Measurements from ENCODE around the gene SPOPL. TPM values are rescaled to one million over a fixed set of nuclear protein-coding genes. Genes with fewer than 3 reads are reported as not detected.

The SPOPL gene
- total and polyA plus RNA-seq, 9 of the 15 experiments (the other 6 are each of a cell fraction or from before 2014, with no cell fraction given), result 0.53 to 6.1 (median 4.1) TPM

DNA sequence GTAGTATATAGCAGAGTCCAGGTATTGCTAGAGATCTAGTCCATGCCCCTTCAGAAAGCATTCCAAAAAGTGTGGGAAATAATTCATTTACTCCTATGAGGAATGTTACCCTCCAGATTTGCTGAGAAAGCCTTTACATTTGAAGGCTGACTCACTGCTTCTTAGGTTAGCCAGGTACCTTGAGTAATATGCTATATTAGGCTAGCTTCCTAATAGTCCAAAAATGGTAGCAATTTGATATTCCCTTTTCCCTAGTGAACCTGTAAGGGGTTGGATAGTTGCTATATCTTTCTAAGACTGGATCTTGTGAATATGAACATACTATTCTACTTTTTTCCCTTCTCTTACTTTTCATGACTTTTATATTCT, 63.6 kb downstream of the SPOPL start:
- no peaks in the 10 kb centered on the region for H3K4me1 ChIP-seq (replicated peaks in 1 of 2; ENCODE audit: control insufficient read depth in 2 of 2, insufficient read depth in 2 of 2, low read length in 2 of 2)
- H3K27ac ChIP-seq (ENCODE audit: extremely low read depth, low read depth, low read length), result no peak overlapping the region
- CTCF ChIA-PET (ENCODE audit: low intra/inter-chr PET ratio), result no interaction called here
- BruUV-seq (replicated peaks), result no TSS peak
- no peaks in the 10 kb centered on the region for H3K9me3 ChIP-seq (replicated peaks; ENCODE audit: control insufficient read depth, insufficient read depth, low read depth, low read length)
- no peak overlapping the region for H3K9ac ChIP-seq (ENCODE audit: insufficient read depth in 1 of 2, low read depth in 2 of 2, low read length in 2 of 2)
- no peak for ATAC-seq
- no peaks in the 10 kb centered on the region for H3K27me3 ChIP-seq (ENCODE audit: control insufficient read depth in 2 of 2, insufficient read depth in 2 of 2, low read length in 2 of 2)
- no peak for FAIRE-seq
- H3K79me2 ChIP-seq (ENCODE audit: control insufficient read depth, insufficient read depth, low read length), result no peaks in the 10 kb centered on the region
- POLR2A ChIA-PET, result no interaction called here
- H3K36me3 ChIP-seq (ENCODE audit: control insufficient read depth, insufficient read depth, low read length), result peaks cover 28% of the 10 kb centered on the region; the same call in 2 of the 3 replicates
- in situ Hi-C loops (cut with MboI) (no loop called here), intact Hi-C loops (cut with micrococcal nuclease) (no loop called here)
- H2AFZ ChIP-seq (ENCODE audit: low read depth, low read length), result no peak overlapping the region
- no peak for TF ChIP-seq SMAD1 (IDR thresholded peaks at IDR 0.05; ENCODE audit: low read depth, low read length, partially characterized antibody)
- H3K9me1 ChIP-seq (ENCODE audit: control insufficient read depth, insufficient read depth, low read length), result no peaks in the 10 kb centered on the region
- H3K4me2 ChIP-seq (ENCODE audit: insufficient read depth, low read length), result no peak overlapping the region
- no peaks in the 10 kb centered on the region for H4K20me1 ChIP-seq (replicated peaks; ENCODE audit: control insufficient read depth, insufficient read depth, low read length)
- DNase-seq (ENCODE audit: extremely low read depth in 1 of 4, low spot score in 3 of 4), result no peak
- no peak overlapping the region for H3K4me3 ChIP-seq

DNA sequence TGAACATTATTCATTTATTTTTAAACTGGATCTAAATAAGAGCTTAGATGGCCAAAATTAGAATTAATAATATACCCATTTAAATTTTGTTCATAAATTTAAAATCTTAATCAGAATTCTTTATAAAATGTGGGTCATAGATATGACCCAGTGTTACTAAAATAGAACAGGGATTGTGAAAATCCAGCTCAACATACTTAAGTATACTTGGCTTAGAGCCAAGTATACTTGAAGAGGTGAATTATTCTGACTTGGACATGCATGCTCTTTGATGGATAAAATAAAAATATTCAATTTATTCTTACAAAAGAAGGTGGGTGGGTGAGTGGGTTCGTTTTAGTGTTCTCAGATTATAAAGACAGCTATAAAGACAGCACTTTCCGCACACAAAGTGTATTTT, 70.7 kb downstream of the SPOPL start:
- DNase-seq (ENCODE audit: extremely low read depth in 1 of 4, low spot score in 3 of 4), result no peak
- Histone ChIP-seq H3K4me3 (no peak overlapping the region), H3K27ac (ENCODE audit: extremely low read depth, low read depth, low read length) (no peak overlapping the region), H3K9ac (ENCODE audit: insufficient read depth in 1 of 2, low read depth in 2 of 2, low read length in 2 of 2) (no peak overlapping the region), H3K4me2 (ENCODE audit: insufficient read depth, low read length) (no peak overlapping the region), H3K36me3 (ENCODE audit: control insufficient read depth, insufficient read depth, low read length) (peaks cover 8% of the 10 kb centered on the region; the same call in 2 of the 3 replicates), H3K79me2 (ENCODE audit: control insufficient read depth, insufficient read depth, low read length) (no peaks in the 10 kb centered on the region), H3K9me3 (replicated peaks; ENCODE audit: control insufficient read depth, insufficient read depth, low read depth, low read length) (no peaks in the 10 kb centered on the region), H3K27me3 (ENCODE audit: control insufficient read depth in 2 of 2, insufficient read depth in 2 of 2, low read length in 2 of 2) (no peaks in the 10 kb centered on the region), H2AFZ (ENCODE audit: low read depth, low read length) (no peak overlapping the region), H3K9me1 (ENCODE audit: control insufficient read depth, insufficient read depth, low read length) (no peaks in the 10 kb centered on the region), H4K20me1 (replicated peaks; ENCODE audit: control insufficient read depth, insufficient read depth, low read length) (no peaks in the 10 kb centered on the region), H3K4me1 (replicated peaks in 1 of 2; ENCODE audit: control insufficient read depth in 2 of 2, insufficient read depth in 2 of 2, low read length in 2 of 2) (no peaks in the 10 kb centered on the region)
- intact Hi-C loops (cut with micrococcal nuclease), result no loop called here
- ChIA-PET CTCF (ENCODE audit: low intra/inter-chr PET ratio) (no interaction called here), POLR2A (no interaction called here)
- no peak for ATAC-seq
- WGBS (ENCODE audit: insufficient coverage, low coverage, missing lambda C conversion rate), result 56% methylated on average over 2 of the region's 2 CpGs
- no peak for FAIRE-seq
- in situ Hi-C loops (cut with MboI), result no loop called here
- no TSS peak for BruUV-seq (replicated peaks)
- TF ChIP-seq CREBBP (IDR thresholded peaks at IDR 0.05; ENCODE audit: low read depth, low read length) (no peak), CBX8 (IDR thresholded peaks at IDR 0.05; ENCODE audit: borderline replicate concordance, extremely low read depth, low read depth, low read length, poor library complexity, severe bottlenecking) (no peak), DMBX1 (CRISPR knock-in tag; IDR thresholded peaks at IDR 0.05; ENCODE audit: borderline replicate concordance) (no peak), CHD4 (IDR thresholded peaks at IDR 0.05; ENCODE audit: insufficient read depth, insufficient replicate concordance, low read depth, low read length, poor library complexity, severe bottlenecking) (no peak), ZNF143 (CRISPR knock-in tag; IDR thresholded peaks at IDR 0.05) (no peak), SMARCA5 (IDR thresholded peaks at IDR 0.05) (no peak), KAT7 (CRISPR knock-in tag; IDR thresholded peaks at IDR 0.05; ENCODE audit: borderline replicate concordance) (no peak), GATA2 (CRISPR knock-in tag; IDR thresholded peaks at IDR 0.05) (no peak), SMAD1 (IDR thresholded peaks at IDR 0.05; ENCODE audit: low read depth, low read length, partially characterized antibody) (no peak), MCM3 (IDR thresholded peaks at IDR 0.05) (no peak), ELF1 (tag; IDR thresholded peaks at IDR 0.05) (no peak), FOXM1 (IDR thresholded peaks at IDR 0.05; ENCODE audit: low read depth) (no peak), FOXM1 (CRISPR knock-in tag; IDR thresholded peaks at IDR 0.05; ENCODE audit: low read depth) (no peak)
- TF ChIP-seq, protein P1, sequence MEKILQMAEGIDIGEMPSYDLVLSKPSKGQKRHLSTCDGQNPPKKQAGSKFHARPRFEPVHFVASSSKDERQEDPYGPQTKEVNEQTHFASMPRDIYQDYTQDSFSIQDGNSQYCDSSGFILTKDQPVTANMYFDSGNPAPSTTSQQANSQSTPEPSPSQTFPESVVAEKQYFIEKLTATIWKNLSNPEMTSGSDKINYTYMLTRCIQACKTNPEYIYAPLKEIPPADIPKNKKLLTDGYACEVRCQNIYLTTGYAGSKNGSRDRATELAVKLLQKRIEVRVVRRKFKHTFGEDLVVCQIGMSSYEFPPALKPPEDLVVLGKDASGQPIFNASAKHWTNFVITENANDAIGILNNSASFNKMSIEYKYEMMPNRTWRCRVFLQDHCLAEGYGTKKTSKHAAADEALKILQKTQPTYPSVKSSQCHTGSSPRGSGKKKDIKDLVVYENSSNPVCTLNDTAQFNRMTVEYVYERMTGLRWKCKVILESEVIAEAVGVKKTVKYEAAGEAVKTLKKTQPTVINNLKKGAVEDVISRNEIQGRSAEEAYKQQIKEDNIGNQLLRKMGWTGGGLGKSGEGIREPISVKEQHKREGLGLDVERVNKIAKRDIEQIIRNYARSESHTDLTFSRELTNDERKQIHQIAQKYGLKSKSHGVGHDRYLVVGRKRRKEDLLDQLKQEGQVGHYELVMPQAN (IDR thresholded peaks at IDR 0.05; ENCODE audit: borderline replicate concordance), result no peak
- TF ChIP-seq, protein P2, sequence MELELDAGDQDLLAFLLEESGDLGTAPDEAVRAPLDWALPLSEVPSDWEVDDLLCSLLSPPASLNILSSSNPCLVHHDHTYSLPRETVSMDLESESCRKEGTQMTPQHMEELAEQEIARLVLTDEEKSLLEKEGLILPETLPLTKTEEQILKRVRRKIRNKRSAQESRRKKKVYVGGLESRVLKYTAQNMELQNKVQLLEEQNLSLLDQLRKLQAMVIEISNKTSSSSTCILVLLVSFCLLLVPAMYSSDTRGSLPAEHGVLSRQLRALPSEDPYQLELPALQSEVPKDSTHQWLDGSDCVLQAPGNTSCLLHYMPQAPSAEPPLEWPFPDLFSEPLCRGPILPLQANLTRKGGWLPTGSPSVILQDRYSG (tag; conservative IDR thresholded peaks at IDR 0.05; ENCODE audit: low read depth), result no peak
